Aorta (tissue), 5 donors: ENCODE data around the gene GAB4. TPM values are rescaled to one million over a fixed set of nuclear protein-coding genes. Genes with fewer than 3 reads are reported as not detected.

Experiments
- ATAC-seq: fragments of 200-7000 bp; cut with Tn5 transposase; one replicate; pipeline ENCODE4 v1.9.1; 2022; ENCODE audit warnings: moderate library complexity; ENCODE audit not compliant: low FRiP score
- DNase-seq, 2 donors: peaks; one replicate each; pipeline ENCODE4 v3.0.0-alpha.2; 2020
- H3K27ac ChIP-seq, 2 donors: one replicate each; pipeline ENCODE4 v1.5.1; 2013; ENCODE audit warnings: low read length in 2 of 2, mild to moderate bottlenecking in 2 of 2, moderate library complexity in 2 of 2, control low read depth in 1 of 2, inconsistent platforms in 1 of 2, low read depth in 1 of 2
- H3K27me3 ChIP-seq, 2 donors: one replicate each; pipeline ENCODE4 v1.6.1; 2013; ENCODE audit warnings: control low read depth in 1 of 2, low read length in 1 of 2, mild to moderate bottlenecking in 1 of 2, moderate library complexity in 1 of 2; ENCODE audit not compliant: insufficient read depth in 2 of 2, control insufficient read depth in 1 of 2
- H3K36me3 ChIP-seq, 2 donors: one replicate each; pipeline ENCODE4 v1.6.1; 2013; ENCODE audit warnings: control low read depth in 1 of 2, low read length in 1 of 2, mild to moderate bottlenecking in 1 of 2; ENCODE audit not compliant: insufficient read depth in 2 of 2, control insufficient read depth in 1 of 2
- H3K4me1 ChIP-seq, 2 donors: one replicate each; pipeline ENCODE4 v1.6.1; 2013; ENCODE audit warnings: low read length in 2 of 2, control low read depth in 1 of 2, mild to moderate bottlenecking in 1 of 2, moderate library complexity in 1 of 2; ENCODE audit not compliant: insufficient read depth in 2 of 2, control insufficient read depth in 1 of 2
- H3K4me3 ChIP-seq, 2 donors: one replicate each; pipeline ENCODE4 v1.5.1; 2013; ENCODE audit warnings: low read length in 2 of 2, control low read depth in 1 of 2, mild to moderate bottlenecking in 1 of 2
- H3K9me3 ChIP-seq: one replicate; pipeline ENCODE4 v1.6.1; 2013; ENCODE audit warnings: mild to moderate bottlenecking, low read length; ENCODE audit not compliant: control insufficient read depth
- WGBS, 2 donors: extraction: QIAGEN DNeasy Blood & Tissue Kit; methylation state at CpG; one replicate each; pipeline ENCODE4 v1.1.7; 2013; 5-methylcytosine and 5-hydroxymethylcytosine counted together
- intact Hi-C, 2 donors: fragments of 100-400 bp; cut with DNase I; formaldehyde crosslinking; loops; one replicate each; pipeline versions ENCODE4 v1.14.2 to v1.15.0; 2022
- polyA plus RNA-seq, 2 donors: library from polyadenylated mRNA; stranded (reverse); fragments of 200-250 nt; gene quantifications; one replicate each; pipeline ENCODE4 v1.2.3, GENCODE V29; 2013
- total RNA-seq, 2 donors: library from RNA; stranded (reverse); fragmentation: NEBNext Ultra II Directional; extraction: Animal tissue kit (Norgen Biotek cat#: 25700); gene quantifications; one replicate each; pipeline ENCODE4 v1.2.1, GENCODE V29; 2021
- donor health status: healthy with polysubstance abuse.
- donor health status: Bipolar disorder and iron deficiency.
- donor health status: DM: no; HTN: no; CAD: no.
- donor health status: DM: no; HTN: no; CAD: no.
- donor health status: DM: yes; HTN: yes; CAD: no.

Gene GAB4
- total and polyA plus RNA-seq, 4 donors: not detected

DNA sequence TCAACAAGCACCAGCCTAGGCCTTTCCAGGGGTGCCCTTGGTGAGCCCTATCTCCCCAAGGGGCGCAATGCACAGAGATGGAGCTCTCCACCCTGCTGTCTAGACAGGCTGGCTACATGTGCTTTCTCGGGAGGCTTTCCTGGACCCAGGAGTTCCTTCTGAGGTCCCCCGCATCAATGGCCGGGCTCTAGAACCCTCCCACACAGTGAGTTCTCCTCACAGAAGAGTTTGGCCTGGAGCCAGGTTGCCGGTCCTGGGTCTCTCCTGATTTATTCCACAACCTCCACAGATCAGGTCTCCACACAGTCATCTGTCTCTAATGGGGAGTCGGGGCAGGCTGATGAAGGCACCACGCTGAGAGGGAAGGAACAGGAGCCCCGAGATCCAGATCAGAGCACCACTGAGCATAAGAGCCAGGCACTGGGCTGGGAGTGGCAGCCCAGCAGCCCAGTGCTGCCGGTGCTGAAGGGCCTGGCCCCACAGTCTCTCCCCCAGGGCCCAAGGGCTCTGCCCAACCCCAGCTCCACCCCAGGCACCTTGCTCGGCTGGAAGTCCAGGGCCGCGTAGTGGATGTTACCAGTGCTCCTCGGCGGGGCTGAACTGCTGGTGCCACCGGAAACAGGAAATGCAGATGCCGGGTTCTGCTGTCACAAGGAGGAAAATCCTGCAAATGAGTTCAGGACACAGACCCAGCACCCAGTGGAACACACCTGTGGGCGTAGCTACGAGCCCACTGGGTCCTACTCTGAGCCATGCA, 44.7 kb downstream of the GAB4 start:
- DNase-seq (no peak), ATAC-seq (no peak)
- H3K36me3 ChIP-seq: no peaks in the 10 kb centered on the region
- no peaks in the 10 kb centered on the region for H3K4me1 ChIP-seq
- intact Hi-C loops: no loop called here
- 73 to 80% methylated on average over 18 of the region's 18 CpGs for WGBS, 2 donors
- no peaks in the 10 kb centered on the region for H3K9me3 ChIP-seq
- H3K27me3 ChIP-seq: no peaks in the 10 kb centered on the region
- H3K4me3 ChIP-seq: no peak overlapping the region
- no peak overlapping the region for H3K27ac ChIP-seq

DNA sequence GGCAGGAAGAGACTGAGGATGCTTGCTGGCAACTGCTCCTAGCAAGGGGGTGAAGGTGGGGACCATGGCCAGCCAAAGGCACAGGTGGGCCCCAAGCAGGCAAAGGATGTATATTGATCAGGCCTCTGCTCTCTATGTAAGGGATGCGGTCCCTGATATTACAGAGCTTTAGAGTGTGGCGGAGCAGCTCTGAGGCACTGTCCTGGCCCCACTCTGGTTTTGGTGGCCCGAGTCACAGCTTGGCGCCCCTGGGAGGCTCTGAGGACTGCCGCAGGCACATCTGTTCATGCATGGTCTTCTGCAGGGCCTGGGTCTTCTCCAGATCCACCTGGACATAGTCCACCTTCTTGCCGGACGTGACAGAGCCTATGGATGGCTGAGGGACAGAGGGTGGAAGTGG, 45.5 kb downstream of the GAB4 start:
- Histone ChIP-seq H3K4me3 (no peak overlapping the region), H3K27me3 (no peaks in the 10 kb centered on the region), H3K27ac (no peak overlapping the region), H3K36me3 (no peaks in the 10 kb centered on the region), H3K4me1 (no peaks in the 10 kb centered on the region), H3K9me3 (no peaks in the 10 kb centered on the region)
- WGBS, 2 donors: 83 to 90% methylated on average over 7 of the region's 7 CpGs
- ATAC-seq (no peak), DNase-seq (no peak)
- intact Hi-C loops: no loop called here

DNA sequence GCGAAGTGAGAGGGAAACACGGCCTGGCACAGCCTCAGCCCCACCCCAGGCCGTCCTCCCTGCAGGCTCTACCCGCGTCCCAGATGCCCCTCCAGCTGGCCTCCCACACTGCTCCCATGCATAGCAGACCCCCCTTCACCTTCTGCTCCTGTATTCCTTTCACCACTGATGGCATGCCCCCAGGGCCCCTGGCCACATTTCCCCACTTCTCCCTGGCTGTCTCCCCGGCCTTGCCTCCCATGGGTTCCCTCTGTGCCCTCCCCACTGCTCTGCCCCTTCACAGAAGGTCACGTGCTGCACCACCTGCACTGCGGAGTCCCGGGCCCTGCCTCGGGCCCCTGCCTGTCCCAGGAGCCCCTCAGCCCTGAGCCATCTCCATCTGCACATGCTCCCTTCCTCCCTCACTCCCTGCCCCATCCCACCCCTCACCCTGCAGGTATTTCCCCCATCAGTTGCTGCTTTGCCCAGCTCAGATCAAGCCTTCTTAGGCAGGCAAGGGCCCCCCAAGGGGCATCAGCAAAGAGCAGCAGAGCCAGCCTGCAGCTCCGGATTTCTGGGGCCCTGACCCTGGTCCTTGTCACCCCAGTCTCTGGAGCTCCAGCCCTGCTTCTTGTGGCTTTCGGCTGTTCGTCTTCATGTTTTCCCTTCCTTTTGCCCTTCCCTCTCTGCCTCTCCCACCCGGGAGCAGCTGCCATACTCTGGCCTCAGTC, 46.4 kb downstream of the GAB4 start:
- no peaks in the 10 kb centered on the region for H3K36me3 ChIP-seq
- H3K4me1 ChIP-seq: no peaks in the 10 kb centered on the region
- no peaks in the 10 kb centered on the region for H3K9me3 ChIP-seq
- no peak for ATAC-seq
- H3K4me3 ChIP-seq: no peak overlapping the region
- 74 to 78% methylated on average over 14 of the region's 14 CpGs for whole genome bisulfite sequencing, 2 donors
- no peak for DNase-seq
- H3K27ac ChIP-seq: no peak overlapping the region
- no peaks in the 10 kb centered on the region for H3K27me3 ChIP-seq
- intact Hi-C loops: no loop called here

DNA sequence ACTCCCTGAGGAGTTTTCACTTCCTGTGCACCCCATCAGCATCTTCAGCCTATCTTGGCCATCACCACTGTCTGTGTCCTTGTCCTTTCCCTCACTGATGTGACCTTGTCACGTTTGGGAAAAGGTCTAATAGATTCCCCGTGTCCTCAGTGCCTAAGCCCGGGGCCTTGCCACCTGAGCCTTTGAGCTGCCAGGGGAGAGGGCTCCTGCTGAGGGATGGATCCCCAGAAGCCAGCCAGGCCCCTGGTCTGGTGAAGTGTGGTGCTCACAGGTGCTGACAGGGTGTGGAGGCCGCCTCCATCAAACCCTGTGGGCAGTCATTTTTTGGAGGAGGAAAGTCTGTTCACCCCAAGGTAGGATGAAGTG, 47.2 kb downstream of the GAB4 start:
- Histone ChIP-seq H3K9me3 (no peaks in the 10 kb centered on the region), H3K36me3 (no peaks in the 10 kb centered on the region), H3K4me3 (no peak overlapping the region), H3K27ac (no peak overlapping the region), H3K27me3 (no peaks in the 10 kb centered on the region), H3K4me1 (no peaks in the 10 kb centered on the region)
- intact Hi-C loops: no loop called here
- ATAC-seq: no peak
- no peak for DNase-seq
- 67 to 70% methylated on average over 4 of the region's 4 CpGs for WGBS, 2 donors

DNA sequence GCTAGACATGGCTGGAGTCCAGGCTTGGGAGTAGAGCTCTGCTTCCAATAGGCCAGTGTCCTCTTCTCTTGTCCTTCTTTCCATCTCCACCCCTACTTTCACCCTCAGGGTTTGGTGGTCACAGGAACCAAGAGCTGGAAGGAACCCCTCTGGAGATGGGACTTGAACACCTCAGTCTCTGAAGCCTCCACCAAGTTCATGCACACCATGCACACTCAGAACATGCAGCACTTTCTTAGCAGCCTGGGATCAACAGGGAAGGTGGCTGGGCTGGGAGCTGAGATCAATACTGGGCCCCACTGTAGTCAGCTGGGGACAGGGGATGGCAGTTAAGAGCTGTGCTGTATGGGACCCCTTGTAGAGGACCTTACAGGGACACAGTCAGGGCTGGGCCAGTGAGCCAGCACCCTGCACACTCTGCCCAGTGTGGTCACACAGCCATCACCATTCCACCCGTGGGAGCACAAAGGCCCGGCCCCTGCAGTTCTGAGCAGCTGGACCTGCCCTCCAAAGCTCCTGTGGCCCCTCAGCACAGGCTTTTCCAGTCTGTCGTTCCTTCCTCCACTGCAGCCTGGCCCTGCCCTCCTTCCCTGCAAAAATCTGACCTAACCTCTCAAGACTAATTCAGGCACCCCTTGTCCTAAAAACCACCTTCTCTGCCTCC, 47.7 kb downstream of the GAB4 start:
- 68 to 71% methylated on average over 2 to 3 of the region's 3 CpGs for WGBS, 2 donors
- no peaks in the 10 kb centered on the region for H3K36me3 ChIP-seq
- H3K27me3 ChIP-seq: no peaks in the 10 kb centered on the region
- H3K27ac ChIP-seq: no peak overlapping the region
- DNase-seq (peak in 1 of 2 donors; percentile 60), ATAC-seq (no peak)
- intact Hi-C loops: no loop called here
- no peak overlapping the region for H3K4me3 ChIP-seq
- no peaks in the 10 kb centered on the region for H3K9me3 ChIP-seq
- H3K4me1 ChIP-seq: no peaks in the 10 kb centered on the region

DNA sequence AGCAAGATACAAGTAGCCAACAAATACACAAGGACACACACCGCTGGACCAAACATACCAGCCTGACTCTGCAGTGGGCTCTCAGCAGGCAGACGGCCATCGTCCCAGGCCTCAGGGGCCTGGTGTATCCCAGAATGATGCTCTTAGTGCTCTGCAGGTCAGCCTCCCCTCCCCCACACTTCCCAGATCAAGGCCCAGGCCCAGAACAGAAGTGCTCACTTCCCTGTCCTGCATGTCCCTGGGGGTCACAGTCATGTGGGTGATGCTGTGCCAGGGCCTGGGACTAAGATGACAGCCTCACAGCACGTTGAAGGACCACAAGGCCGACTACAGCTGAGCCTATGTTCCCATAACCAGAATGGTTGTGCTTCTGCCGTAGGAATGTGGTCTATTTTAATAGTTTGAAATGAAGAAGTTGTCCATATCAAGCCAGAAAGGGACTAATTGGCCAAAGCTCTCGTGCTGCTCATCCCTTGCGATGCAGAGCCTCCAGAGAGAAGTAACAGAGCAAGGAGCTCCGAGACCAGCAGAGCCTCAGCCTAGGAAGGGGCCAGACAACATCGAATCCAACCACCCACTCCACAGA, 48.6 kb downstream of the GAB4 start:
- Histone ChIP-seq H3K36me3 (no peaks in the 10 kb centered on the region), H3K4me3 (no peak overlapping the region), H3K27ac (no peak overlapping the region), H3K4me1 (no peaks in the 10 kb centered on the region), H3K27me3 (no peaks in the 10 kb centered on the region), H3K9me3 (no peaks in the 10 kb centered on the region)
- no peak for ATAC-seq
- WGBS, 2 donors: 76% methylated on average over 10 of the region's 10 CpGs
- intact Hi-C loops: no loop called here
- DNase-seq: no peak

DNA sequence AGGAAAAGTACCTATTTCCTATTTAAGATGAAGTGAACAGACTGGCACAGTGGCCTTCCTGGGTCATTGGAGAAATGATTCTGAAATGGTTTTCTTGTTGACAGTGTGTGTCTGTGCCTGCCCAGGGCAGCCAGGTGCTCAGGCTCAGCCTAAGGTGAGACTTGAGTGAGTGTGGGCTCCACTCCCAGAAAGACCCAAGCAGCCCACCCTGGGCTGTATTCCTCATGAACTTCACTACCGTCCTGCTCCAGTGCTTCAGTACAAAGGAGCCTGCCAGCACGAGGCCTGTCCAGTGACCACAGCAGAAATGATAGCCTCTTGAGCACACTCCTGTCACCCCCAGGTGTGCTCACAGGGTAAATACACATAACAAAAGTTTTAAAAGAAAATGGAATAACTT, 49.5 kb downstream of the GAB4 start:
- DNase-seq (no peak), ATAC-seq (no peak)
- H3K4me1 ChIP-seq: no peaks in the 10 kb centered on the region
- intact Hi-C loops: no loop called here
- no peak overlapping the region for H3K4me3 ChIP-seq
- no peak overlapping the region for H3K27ac ChIP-seq
- WGBS, 2 donors: 80 to 81% methylated on average over 2 of the region's 2 CpGs
- H3K27me3 ChIP-seq: no peaks in the 10 kb centered on the region
- H3K36me3 ChIP-seq: no peaks in the 10 kb centered on the region
- no peaks in the 10 kb centered on the region for H3K9me3 ChIP-seq

DNA sequence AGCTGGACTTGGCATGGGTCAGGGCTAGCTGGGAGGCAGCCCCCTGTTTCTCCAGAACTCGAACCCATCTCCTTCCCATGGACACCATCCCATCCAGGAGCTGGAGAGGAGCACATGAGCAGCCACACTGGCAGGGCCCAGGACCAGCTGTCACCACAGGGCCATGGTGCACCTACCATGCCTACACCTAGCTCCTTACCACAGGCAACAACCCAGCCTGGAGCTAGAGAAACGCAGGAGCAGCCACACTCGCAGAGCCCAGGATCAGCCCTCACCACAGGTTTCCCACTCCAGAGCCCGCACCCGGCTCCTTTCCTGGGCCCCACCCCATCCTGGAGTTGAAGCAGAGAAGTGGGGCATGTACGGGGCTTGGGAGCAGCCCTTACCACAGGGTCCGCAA, 50.2 kb downstream of the GAB4 start:
- intact Hi-C loops: no loop called here
- Histone ChIP-seq H3K27me3 (no peaks in the 10 kb centered on the region), H3K36me3 (no peaks in the 10 kb centered on the region), H3K4me1 (no peaks in the 10 kb centered on the region), H3K4me3 (no peak overlapping the region), H3K27ac (no peak overlapping the region), H3K9me3 (no peaks in the 10 kb centered on the region)
- 78 to 81% methylated on average over 7 of the region's 7 CpGs for WGBS, 2 donors
- DNase-seq: no peak
- ATAC-seq: no peak
